CD4-positive, alpha-beta T cell (primary cell): ENCODE data around the gene CD34. TPM values are rescaled to one million over a fixed set of nuclear protein-coding genes. Genes with fewer than 3 reads are reported as not detected.
A peak's percentile ranks its signal among the peaks of the same experiment; 100 is the strongest.

Source experiments
- ATAC-seq: fragments of 200-7000 bp; cut with Tn5 transposase; one replicate; pipeline ENCODE4 v1.10.0; 2022; ENCODE audit warnings: mild to moderate bottlenecking; ENCODE audit not compliant: poor library complexity
- CTCF ChIA-PET: fragments of 350-600 bp; sonication (Branson Sonifier 250); formaldehyde crosslinking; loops from one replicate; lab custom pipeline; 2021; ENCODE audit warnings: antibody characterized with exemption, inconsistent platforms; lab: Charles Lee
- POLR2A ChIA-PET: fragments of 350-600 bp; sonication (Branson Sonifier 250); formaldehyde crosslinking; loops from one replicate; lab custom pipeline; 2021; ENCODE audit warnings: antibody characterized with exemption, inconsistent platforms; lab: Charles Lee
- DNase-seq, 14 experiments: peaks; one replicate each; pipeline ENCODE4 v3.0.0-alpha.2; 2013 to 2020; ENCODE audit warnings: mixed read lengths in 2 of 14
- H3K27ac ChIP-seq, 2 donors: one replicate each; pipeline versions ENCODE4 v1.5.1 to v1.7.0; 2013; ENCODE audit warnings: low read length in 2 of 2, low read depth in 1 of 2, mild to moderate bottlenecking in 1 of 2
- H3K27me3 ChIP-seq, 2 experiments: 1 replicate in 1 of 2; 2 replicates in 1 of 2; pipeline versions ENCODE4 v1.6.1 to v1.7.0; 2013; ENCODE audit warnings: low read length in 2 of 2, control low read depth in 1 of 2, mild to moderate bottlenecking in 1 of 2, moderate library complexity in 1 of 2; ENCODE audit not compliant: insufficient read depth in 2 of 2, control insufficient read depth in 1 of 2
- H3K36me3 ChIP-seq: one replicate; pipeline ENCODE4 v1.6.1; 2013; ENCODE audit warnings: low read length, control low read depth; ENCODE audit not compliant: insufficient read depth
- H3K4me1 ChIP-seq: one replicate; pipeline ENCODE4 v1.6.1; 2013; ENCODE audit warnings: low read length, control low read depth; ENCODE audit not compliant: insufficient read depth
- H3K4me3 ChIP-seq: one replicate; pipeline ENCODE4 v1.5.1; 2013; ENCODE audit warnings: mild to moderate bottlenecking, low read length, moderate library complexity
- H3K9me3 ChIP-seq, 2 experiments: 1 replicate in 1 of 2; 2 replicates in 1 of 2; pipeline versions ENCODE4 v1.6.1 to v1.7.0; 2013; ENCODE audit warnings: low read length in 2 of 2, mild to moderate bottlenecking in 2 of 2, control low read depth in 1 of 2, moderate library complexity in 1 of 2; ENCODE audit not compliant: control insufficient read depth in 1 of 2, insufficient read depth in 1 of 2
- H3K27ac Mint-ChIP-seq: one replicate; pipeline ENCODE4 v1.8.0; 2020; ENCODE audit warnings: mixed read lengths
- H3K27me3 Mint-ChIP-seq: one replicate; pipeline ENCODE4 v1.8.0; 2021; ENCODE audit warnings: mixed read lengths
- H3K36me3 Mint-ChIP-seq: one replicate; pipeline ENCODE4 v1.8.0; 2021; ENCODE audit warnings: low read depth, mixed read lengths
- H3K4me1 Mint-ChIP-seq: one replicate; pipeline ENCODE4 v1.8.0; 2021; ENCODE audit warnings: low read depth, mixed read lengths
- H3K4me3 Mint-ChIP-seq: one replicate; pipeline ENCODE4 v1.8.0; 2020; ENCODE audit warnings: mild to moderate bottlenecking, mixed read lengths
- H3K9me3 Mint-ChIP-seq: one replicate; pipeline ENCODE4 v1.8.0; 2020; ENCODE audit warnings: mixed read lengths
- CTCF ChIP-seq: fragments of 200-600 bp; IDR thresholded peaks from one replicate; pipeline ENCODE4 v1.8.0; 2022; ENCODE audit warnings: antibody characterized with exemption, mild to moderate bottlenecking
- intact Hi-C, 2 experiments: fragments of 100-400 bp; cut with DNase I in 1 of 2; cut with micrococcal nuclease in 1 of 2; formaldehyde crosslinking; loops; one replicate each; pipeline versions ENCODE4 v1.15.1 to v1.9.0; 2023 to 2025; cut with DNase I, micrococcal nuclease
- total RNA-seq, 174 experiments: library from RNA in 2 of 174; stranded (reverse) in 2 of 174; gene quantifications; one replicate each; pipeline ENCODE4 v1.2.3 and lab custom pipeline; 2021 to 2026

CD34 gene
- total RNA-seq, 2 experiments from 2014 or later, result not detected

- H3K4me1 Mint-ChIP-seq, result peaks cover 100% of the 10 kb centered on the region
- intact Hi-C loops, result loop anchor here in 1 of 2 experiments (2.0 kb wide), 1 partner anchor 16 kb away; no protein-coding TSS in a partner anchor
- ChIA-PET POLR2A (interaction anchor here (1.3 to 2.5 kb wide), 4 partner anchors 9 to 35 kb away, joined by 3 to 20 read pairs (median 9); no protein-coding TSS in a partner anchor), CTCF (interaction anchor here (1.0 to 4.4 kb wide), 6 partner anchors 9 to 130 kb away, joined by 3 to 42 read pairs (median 5); no protein-coding TSS in a partner anchor)
- Histone ChIP-seq H3K4me3 (no peak overlapping the region), H3K27ac (peak overlapping the region; percentile 53 to 58), H3K27me3 (no peaks in the 10 kb centered on the region), H3K36me3 (peaks cover 9% of the 10 kb centered on the region), H3K9me3 (no peaks in the 10 kb centered on the region), H3K4me1 (peaks cover 76% of the 10 kb centered on the region)
- no peak for DNase-seq
- peaks cover 21% of the 10 kb centered on the region for H3K36me3 Mint-ChIP-seq
- peak overlapping the region; percentile 74 for H3K4me3 Mint-ChIP-seq
- peak overlapping the region; percentile 95 for H3K27ac Mint-ChIP-seq
- ATAC-seq, result no peak
- no peak for TF ChIP-seq CTCF
- H3K9me3 Mint-ChIP-seq, result no peaks in the 10 kb centered on the region
- no peaks in the 10 kb centered on the region for H3K27me3 Mint-ChIP-seq
These were observed 78.1 kb downstream of the CD34 start for GRCh38 chr1:207832796-207833195.

DNA sequence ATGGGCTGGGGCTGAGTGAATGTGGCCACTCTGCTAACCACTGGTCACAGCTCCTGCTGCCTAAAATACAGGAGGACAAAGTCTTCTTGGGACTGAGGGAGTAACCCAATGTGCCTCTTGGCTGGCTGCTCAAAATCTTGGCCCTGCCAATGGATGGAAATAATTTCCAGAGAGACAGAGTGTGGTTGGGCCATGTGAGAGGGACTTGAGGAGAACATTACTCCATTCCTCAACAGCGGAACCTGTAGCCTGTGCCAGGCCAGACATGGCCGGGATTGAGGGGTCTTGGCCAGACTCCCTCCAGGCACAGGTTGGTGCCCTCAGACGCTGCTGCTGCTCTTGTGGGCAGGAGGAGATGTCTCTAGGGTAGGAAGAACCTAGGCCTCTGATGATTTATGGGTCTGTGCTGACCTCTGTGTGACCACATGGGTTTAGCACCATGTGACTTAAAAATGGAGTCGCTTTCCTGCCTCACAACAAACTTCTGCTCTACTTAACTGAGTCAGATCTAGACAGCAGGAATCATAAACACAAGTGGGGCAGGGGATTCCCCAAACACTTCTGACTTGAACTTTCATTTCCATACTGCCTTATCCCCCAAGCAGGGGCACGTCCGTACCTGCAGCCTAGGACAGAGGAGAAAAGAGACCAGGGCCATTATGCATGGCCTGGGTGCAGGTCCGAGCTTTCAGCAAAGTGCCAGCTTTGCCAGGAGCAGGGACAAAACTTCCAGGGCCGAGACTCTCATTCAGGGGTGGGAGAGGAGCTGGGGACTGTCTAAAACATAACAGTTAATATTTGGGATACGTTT lies 79.2 kb downstream of the CD34 start:
- Mint-ChIP-seq H3K36me3 (peaks cover 13% of the 10 kb centered on the region), H3K27ac (peak overlapping the region; percentile 95), H3K4me1 (peaks cover 96% of the 10 kb centered on the region), H3K4me3 (peak overlapping the region; percentile 74), H3K27me3 (no peaks in the 10 kb centered on the region), H3K9me3 (no peaks in the 10 kb centered on the region)
- Histone ChIP-seq H3K4me3 (no peak overlapping the region), H3K27me3 (no peaks in the 10 kb centered on the region), H3K36me3 (peaks cover 4% of the 10 kb centered on the region), H3K9me3 (no peaks in the 10 kb centered on the region), H3K27ac (peak overlapping the region; percentile 53 to 58), H3K4me1 (peaks cover 76% of the 10 kb centered on the region)
- POLR2A ChIA-PET, result interaction anchor here (1.3 to 6.6 kb wide), 4 partner anchors 8 to 36 kb away, joined by 3 to 76 read pairs (median 17); no protein-coding TSS in a partner anchor
- CTCF ChIA-PET, result interaction anchor here (1.0 to 6.6 kb wide), 4 partner anchors 39 to 131 kb away, joined by 4 to 131 read pairs (median 25); no protein-coding TSS in a partner anchor
- DNase-seq (peak in 6 of 14 experiments; percentile 18 to 80 (median 58)), ATAC-seq (peak; percentile 74)
- intact Hi-C loops, result loop anchor here in 1 of 2 experiments (2.0 kb wide), 1 partner anchor 17 kb away; no protein-coding TSS in a partner anchor
- TF ChIP-seq CTCF, result no peak

Other genes starting within 250 kb of the CD34 start
- gene CD46, start 159.1 kb downstream of the CD34 start, total RNA-seq, result 100 to 1,000 TPM; 111 to 115 TPM